Body of pancreas (tissue), 4 donors: Measurements from ENCODE around the gene PREX1. TPM values are rescaled to one million over a fixed set of nuclear protein-coding genes. Genes with fewer than 3 reads are reported as not detected.

Experiments
- ATAC-seq: fragments of 150-250 bp; one replicate; pipeline ENCODE4 v1.9.1; 2016
- DNase-seq, 4 donors: peaks; one replicate each; pipeline ENCODE4 v3.0.0-alpha.2; 2019
- H3K27ac ChIP-seq, 4 donors: fragments of 200-600 bp; sonication (generic); 1 replicate in 3 of 4; 2 replicates in 1 of 4; pipeline versions ENCODE4 v1.5.1 to v1.6.1; 2016 to 2019; ENCODE audit warnings: mild to moderate bottlenecking in 1 of 4, mixed read lengths in 1 of 4, moderate library complexity in 1 of 4
- H3K27me3 ChIP-seq, 2 donors: fragments of 200-600 bp; sonication (generic); one replicate each; pipeline ENCODE4 v1.6.0; 2016; ENCODE audit warnings: mild to moderate bottlenecking in 1 of 2
- H3K36me3 ChIP-seq, 2 donors: fragments of 200-600 bp; sonication (generic); replicated peaks in 1 of 2; 2 replicates each; pipeline ENCODE4 v1.5.1; 2016; ENCODE audit warnings: low read depth in 2 of 2; ENCODE audit not compliant: insufficient read depth in 1 of 2
- H3K4me1 ChIP-seq: fragments of 200-600 bp; sonication (generic); one replicate; pipeline ENCODE4 v1.6.0; 2016
- H3K4me3 ChIP-seq, 2 donors: fragments of 200-600 bp; sonication (generic); 1 replicate in 1 of 2; 2 replicates in 1 of 2; pipeline ENCODE4 v1.5.1; 2016 to 2019
- H3K9me3 ChIP-seq, 3 donors: fragments of 200-600 bp; sonication (generic); 1 replicate in 2 of 3; 2 replicates in 1 of 3; pipeline ENCODE4 v1.5.1; 2016
- CTCF ChIP-seq, 7 experiments: fragments of 450-650 bp in 4 of 7; fragments of 200-600 bp in 3 of 7; sonication (generic) in 3 of 7; IDR thresholded peaks; one replicate each; pipeline ENCODE4 v1.5.1; 2016 to 2019; ENCODE audit warnings: antibody characterized with exemption in 7 of 7
- POLR2A ChIP-seq, 3 donors: fragments of 450-650 bp; IDR thresholded peaks; one replicate each; pipeline ENCODE4 v1.6.1; 2016; ENCODE audit warnings: antibody characterized with exemption in 3 of 3, mild to moderate bottlenecking in 2 of 3
- WGBS, 2 donors: methylation state at CpG; one replicate each; pipeline ENCODE4 v1.1.5; 2017; 5-methylcytosine and 5-hydroxymethylcytosine counted together
- intact Hi-C: fragments of 100-400 bp; cut with DNase I; formaldehyde crosslinking; loops from one replicate; pipeline ENCODE4 v1.15.1; 2023
- total RNA-seq, 2 donors: library from RNA; depleted of rRNA; stranded (reverse); fragments of >200 nt; gene quantifications; one replicate each; pipeline ENCODE4 v1.1.0, GENCODE V29; 2016

PREX1 gene
- total RNA-seq, 2 donors from 2014 or later: 9.1 to 14.5 TPM

- TF ChIP-seq POLR2A (IDR thresholded peaks at IDR 0.05) (no peak), CTCF (IDR thresholded peaks at IDR 0.05) (no peak)
- Histone ChIP-seq H3K4me3 (no peak overlapping the region), H3K4me1 (peaks cover 10% of the 10 kb centered on the region), H3K27ac (no peak overlapping the region), H3K9me3 (no peaks in the 10 kb centered on the region), H3K27me3 (no peaks in the 10 kb centered on the region), H3K36me3 (no peaks in the 10 kb centered on the region)
- ATAC-seq: no peak
- intact Hi-C loops: loop anchor here (10.0 kb wide), 1 partner anchor 841 kb away; the partner anchor contains the start of gene SULF2
- WGBS, 2 donors: 79 to 85% methylated on average over 23 to 28 of the region's 29 CpGs
- no peak for DNase-seq
These were observed 202.5 kb downstream of the PREX1 start for GRCh38 chr20:48625136-48625900.

GRCh38 chr20:48624315-48625020, 203.3 kb downstream of the PREX1 start:
- ATAC-seq (no peak), DNase-seq (no peak)
- H3K4me3 ChIP-seq: no peak overlapping the region
- intact Hi-C loops: loop anchor here (5.0 to 10.0 kb wide), 2 partner anchors 840 to 947 kb away; partner anchors contain the start of gene SULF2
- TF ChIP-seq CTCF (IDR thresholded peaks at IDR 0.05): no peak
- TF ChIP-seq POLR2A (IDR thresholded peaks at IDR 0.05): no peak
- no peak overlapping the region for H3K27ac ChIP-seq
- H3K4me1 ChIP-seq: peaks cover 12% of the 10 kb centered on the region
- H3K9me3 ChIP-seq: no peaks in the 10 kb centered on the region
- WGBS, 2 donors: 72 to 85% methylated on average over 15 to 23 of the region's 23 CpGs
- H3K36me3 ChIP-seq: no peaks in the 10 kb centered on the region
- H3K27me3 ChIP-seq: no peaks in the 10 kb centered on the region

- no peak for TF ChIP-seq CTCF (IDR thresholded peaks at IDR 0.05)
- TF ChIP-seq POLR2A (IDR thresholded peaks at IDR 0.05): no peak
- Histone ChIP-seq H3K4me3 (no peak overlapping the region), H3K27ac (no peak overlapping the region), H3K9me3 (no peaks in the 10 kb centered on the region), H3K4me1 (peaks cover 12% of the 10 kb centered on the region), H3K36me3 (no peaks in the 10 kb centered on the region), H3K27me3 (no peaks in the 10 kb centered on the region)
- intact Hi-C loops: loop anchor here (5.0 to 10.0 kb wide), 2 partner anchors 839 to 947 kb away; partner anchors contain the start of gene SULF2
- ATAC-seq (no peak), DNase-seq (no peak)
- WGBS, 2 donors: 81 to 82% methylated on average over 15 of the region's 15 CpGs
These were observed 203.9 kb downstream of the PREX1 start for GRCh38 chr20:48623906-48624265.

GRCh38 chr20:48623176-48623905, 204.5 kb downstream of the PREX1 start:
- no peak overlapping the region for H3K4me3 ChIP-seq
- ATAC-seq (no peak), DNase-seq (no peak)
- no peaks in the 10 kb centered on the region for H3K9me3 ChIP-seq
- H3K27ac ChIP-seq: no peak overlapping the region
- H3K36me3 ChIP-seq: no peaks in the 10 kb centered on the region
- H3K4me1 ChIP-seq: peaks cover 12% of the 10 kb centered on the region
- TF ChIP-seq POLR2A (IDR thresholded peaks at IDR 0.05): no peak
- TF ChIP-seq CTCF (IDR thresholded peaks at IDR 0.05): no peak
- 80 to 85% methylated on average over 13 to 16 of the region's 16 CpGs for WGBS, 2 donors
- intact Hi-C loops: loop anchor here (5.0 to 10.0 kb wide), 2 partner anchors 839 to 946 kb away; partner anchors contain the start of gene SULF2
- H3K27me3 ChIP-seq: no peaks in the 10 kb centered on the region
